ENCODE results near the gene ZNF585A.
"Not testable (repeated sequence)": the region's sequence is repeated elsewhere in the genome, so short reads cannot be mapped to it uniquely, and the experiment has no call there.

Gene ZNF585A

DNA sequence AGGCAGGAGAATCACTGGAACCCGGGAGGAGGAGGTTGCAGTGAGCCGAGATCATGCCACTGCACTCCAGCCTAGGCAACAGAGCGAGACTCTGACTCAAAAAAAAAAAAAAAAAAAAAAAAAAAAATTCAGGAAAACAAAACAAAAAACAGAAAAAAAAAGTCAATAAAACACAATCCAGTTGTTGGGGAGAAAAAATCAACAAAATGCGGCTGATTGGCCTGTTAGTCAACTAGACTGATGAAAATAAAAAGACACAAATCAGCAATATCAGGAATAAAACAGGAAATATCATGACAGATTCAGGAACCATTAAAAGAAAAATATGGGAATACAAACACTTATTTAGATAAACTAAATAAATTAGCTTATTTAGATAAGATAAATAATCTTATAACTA, 22.8 kb upstream of the ZNF585A start:
- H4K91ac ChIP-seq (ENCODE audit: low read length); H2BK12ac ChIP-seq (ENCODE audit: low read length in 2 of 2); H3K18ac ChIP-seq (ENCODE audit: low read depth in 1 of 2, low read length in 2 of 2); H2BK5ac ChIP-seq (ENCODE audit: low read depth, low read length, poor library complexity, severe bottlenecking); H2AK5ac ChIP-seq (ENCODE audit: low read length, severe bottlenecking); H2AFZ ChIP-seq (ENCODE audit: low read depth, low read length); H2BK120ac ChIP-seq (ENCODE audit: low read depth, low read length); H3K14ac ChIP-seq (ENCODE audit: low read length in 2 of 2); H3K4me1 ChIP-seq (ENCODE audit: control insufficient read depth, insufficient read depth, low read depth, low read length); H3K4ac ChIP-seq (ENCODE audit: low read depth in 1 of 2, low read length in 2 of 2); H3K27me3 ChIP-seq (ENCODE audit: control insufficient read depth in 1 of 2, insufficient read depth in 1 of 2, low read length in 2 of 2); H3K4me3 ChIP-seq (ENCODE audit: insufficient read depth in 1 of 2, low read depth in 1 of 2, low read length in 2 of 2); H3K4me2 ChIP-seq (ENCODE audit: low read length, poor library complexity, severe bottlenecking); H3K27ac ChIP-seq (ENCODE audit: low read length, poor library complexity, severe bottlenecking); H2BK15ac ChIP-seq (ENCODE audit: low read depth, poor library complexity, severe bottlenecking); H3K9ac ChIP-seq (ENCODE audit: low read length); H3K23ac ChIP-seq (ENCODE audit: low read length in 2 of 2); H4K8ac ChIP-seq (ENCODE audit: low read length); DNase-seq; H3K79me1 ChIP-seq (replicated peaks; ENCODE audit: low read length, poor library complexity, severe bottlenecking): not testable (repeated sequence)
- 100% methylated on average over 1 of the region's 4 CpGs for WGBS
- peaks cover 43 to 73% of the 10 kb centered on the region in 2 experiments for H3K36me3 ChIP-seq (ENCODE audit: control insufficient read depth in 1 of 2, insufficient read depth in 2 of 2, low read depth in 1 of 2, low read length in 2 of 2)
- peaks cover 65% of the 10 kb centered on the region for H3K9me3 ChIP-seq (ENCODE audit: control insufficient read depth, low read length)

DNA sequence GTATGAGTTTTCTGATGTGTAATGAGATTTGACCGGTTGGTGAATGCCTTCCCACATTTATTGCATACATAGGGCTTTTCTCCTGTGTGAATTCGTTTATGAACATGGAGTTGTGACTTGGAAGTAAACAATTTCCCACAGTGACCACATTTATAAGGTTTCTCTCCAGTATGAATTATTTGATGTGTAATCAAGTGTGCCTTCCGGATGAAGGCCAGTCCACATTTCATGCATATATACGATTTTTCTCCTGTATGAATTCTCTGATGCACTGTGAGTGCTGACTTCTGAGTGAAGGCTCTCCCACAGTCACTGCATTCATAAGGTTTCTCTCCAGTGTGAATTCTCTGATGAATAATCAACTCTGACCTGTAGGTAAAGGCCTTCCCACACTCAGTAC, 13.6 kb upstream of the ZNF585A start:
- H4K91ac ChIP-seq (ENCODE audit: low read length); H2AK5ac ChIP-seq (ENCODE audit: low read length, severe bottlenecking); H3K4me3 ChIP-seq (ENCODE audit: insufficient read depth in 1 of 2, low read depth in 1 of 2, low read length in 2 of 2); H2BK15ac ChIP-seq (ENCODE audit: low read depth, poor library complexity, severe bottlenecking); H3K4ac ChIP-seq (ENCODE audit: low read depth in 1 of 2, low read length in 2 of 2); H4K8ac ChIP-seq (ENCODE audit: low read length); H3K9ac ChIP-seq (ENCODE audit: low read length); H3K14ac ChIP-seq (ENCODE audit: low read length in 2 of 2); H3K4me2 ChIP-seq (ENCODE audit: low read length, poor library complexity, severe bottlenecking); H3K23ac ChIP-seq (ENCODE audit: low read length in 2 of 2); H2AFZ ChIP-seq (ENCODE audit: low read depth, low read length); H3K27me3 ChIP-seq (ENCODE audit: control insufficient read depth in 1 of 2, insufficient read depth in 1 of 2, low read length in 2 of 2); H2BK12ac ChIP-seq (ENCODE audit: low read length in 2 of 2); H3K4me1 ChIP-seq (ENCODE audit: control insufficient read depth, insufficient read depth, low read depth, low read length); H2BK5ac ChIP-seq (ENCODE audit: low read depth, low read length, poor library complexity, severe bottlenecking); DNase-seq; H3K27ac ChIP-seq (ENCODE audit: low read length, poor library complexity, severe bottlenecking); H3K79me1 ChIP-seq (replicated peaks; ENCODE audit: low read length, poor library complexity, severe bottlenecking); H2BK120ac ChIP-seq (ENCODE audit: low read depth, low read length); H3K18ac ChIP-seq (ENCODE audit: low read depth in 1 of 2, low read length in 2 of 2): not testable (repeated sequence)
- peaks cover 35 to 63% of the 10 kb centered on the region in 2 experiments for H3K36me3 ChIP-seq (ENCODE audit: control insufficient read depth in 1 of 2, insufficient read depth in 2 of 2, low read depth in 1 of 2, low read length in 2 of 2)
- peaks cover 84% of the 10 kb centered on the region for H3K9me3 ChIP-seq (ENCODE audit: control insufficient read depth, low read length)
- WGBS: 100% methylated on average over 1 of the region's 4 CpGs

DNA sequence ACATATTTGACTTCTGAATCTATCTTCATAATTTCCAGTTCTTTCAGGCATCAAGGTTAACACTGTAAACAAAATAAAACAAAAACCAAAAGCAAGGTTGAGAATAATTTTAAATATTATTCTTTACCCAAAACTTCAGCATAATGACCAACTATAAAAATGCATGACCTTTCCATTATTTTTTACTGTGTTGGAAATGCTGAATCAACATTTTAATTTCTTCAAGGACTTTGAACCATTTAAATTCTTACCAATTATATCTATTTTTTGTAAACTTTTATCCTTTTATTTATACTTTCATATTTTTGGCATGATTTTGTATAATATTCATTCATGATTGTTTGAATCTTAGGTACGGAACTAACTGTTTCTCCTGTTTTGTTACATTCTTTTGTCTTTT, 6.9 kb downstream of the ZNF585A start:
- WGBS: 100% methylated on average over 1 of the region's 1 CpG

DNA sequence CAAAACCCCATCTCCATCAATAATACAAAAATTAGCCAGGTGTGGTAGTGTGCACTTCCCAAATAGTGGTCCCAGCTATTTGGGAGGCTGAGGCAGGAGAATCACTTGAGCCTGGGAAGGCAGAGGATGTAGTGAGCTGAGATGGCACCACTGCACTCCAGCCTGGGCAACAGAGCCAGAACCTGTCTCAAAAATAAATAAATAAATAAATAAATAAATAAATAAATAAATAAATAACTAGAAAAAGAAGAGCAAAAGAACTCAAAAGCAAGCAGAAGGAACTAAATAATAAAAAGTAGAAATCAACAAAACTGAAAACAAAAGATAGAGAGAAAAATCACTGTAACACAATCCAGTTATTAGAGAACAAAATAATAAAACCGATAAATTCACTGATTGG, 12.3 kb downstream of the ZNF585A start:
- Histone ChIP-seq H3K27ac (ENCODE audit: low read length, poor library complexity, severe bottlenecking) (no peak overlapping the region), H4K91ac (ENCODE audit: low read length) (no peak overlapping the region), H2AFZ (ENCODE audit: low read depth, low read length) (no peak overlapping the region), H3K4me1 (ENCODE audit: control insufficient read depth, insufficient read depth, low read depth, low read length) (no peaks in the 10 kb centered on the region), H2BK120ac (ENCODE audit: low read depth, low read length) (no peak overlapping the region), H3K4ac (ENCODE audit: low read depth in 1 of 2, low read length in 2 of 2) (no peak overlapping the region), H3K9ac (ENCODE audit: low read length) (no peak overlapping the region), H3K27me3 (ENCODE audit: control insufficient read depth in 1 of 2, insufficient read depth in 1 of 2, low read length in 2 of 2) (no peaks in the 10 kb centered on the region), H3K36me3 (ENCODE audit: control insufficient read depth in 1 of 2, insufficient read depth in 2 of 2, low read depth in 1 of 2, low read length in 2 of 2) (peaks cover 38 to 88% of the 10 kb centered on the region in 2 experiments), H3K4me2 (ENCODE audit: low read length, poor library complexity, severe bottlenecking) (no peak overlapping the region), H3K18ac (ENCODE audit: low read depth in 1 of 2, low read length in 2 of 2) (no peak overlapping the region), H2BK15ac (ENCODE audit: low read depth, poor library complexity, severe bottlenecking) (no peak overlapping the region), H3K79me1 (replicated peaks; ENCODE audit: low read length, poor library complexity, severe bottlenecking) (peaks cover 4% of the 10 kb centered on the region), H3K23ac (ENCODE audit: low read length in 2 of 2) (no peak overlapping the region), H4K8ac (ENCODE audit: low read length) (no peak overlapping the region), H2BK12ac (ENCODE audit: low read length in 2 of 2) (no peak overlapping the region), H2AK5ac (ENCODE audit: low read length, severe bottlenecking) (no peak overlapping the region), H2BK5ac (ENCODE audit: low read depth, low read length, poor library complexity, severe bottlenecking) (no peak overlapping the region), H3K4me3 (ENCODE audit: insufficient read depth in 1 of 2, low read depth in 1 of 2, low read length in 2 of 2) (no peak overlapping the region), H3K9me3 (ENCODE audit: control insufficient read depth, low read length) (peaks cover 97% of the 10 kb centered on the region), H3K14ac (ENCODE audit: low read length in 2 of 2) (no peak overlapping the region)
- WGBS: no CpG with 5 or more reads among the region's 1 CpG
- DNase-seq: no peak

More for the DNA sequence above, 6.9 kb downstream of the ZNF585A start:
- no peaks in the 10 kb centered on the region for H3K27me3 ChIP-seq (ENCODE audit: control insufficient read depth in 1 of 2, insufficient read depth in 1 of 2, low read length in 2 of 2)
- no peak overlapping the region for H4K8ac ChIP-seq (ENCODE audit: low read length)
- H3K9me3 ChIP-seq (ENCODE audit: control insufficient read depth, low read length): peaks cover 95% of the 10 kb centered on the region
- H3K4me1 ChIP-seq (ENCODE audit: control insufficient read depth, insufficient read depth, low read depth, low read length): no peaks in the 10 kb centered on the region
- H3K36me3 ChIP-seq (ENCODE audit: control insufficient read depth in 1 of 2, insufficient read depth in 2 of 2, low read depth in 1 of 2, low read length in 2 of 2): peaks cover 45 to 92% of the 10 kb centered on the region in 2 experiments
- peaks cover 9% of the 10 kb centered on the region for H3K79me1 ChIP-seq (replicated peaks; ENCODE audit: low read length, poor library complexity, severe bottlenecking)
- H3K4me3 ChIP-seq (ENCODE audit: insufficient read depth in 1 of 2, low read depth in 1 of 2, low read length in 2 of 2): no peak overlapping the region
- no peak overlapping the region for H3K23ac ChIP-seq (ENCODE audit: low read length in 2 of 2)
- no peak overlapping the region for H3K4ac ChIP-seq (ENCODE audit: low read depth in 1 of 2, low read length in 2 of 2)
- H2BK15ac ChIP-seq (ENCODE audit: low read depth, poor library complexity, severe bottlenecking): no peak overlapping the region
- H2BK5ac ChIP-seq (ENCODE audit: low read depth, low read length, poor library complexity, severe bottlenecking): no peak overlapping the region
- no peak overlapping the region for H3K9ac ChIP-seq (ENCODE audit: low read length)
- DNase-seq: no peak
- no peak overlapping the region for H3K27ac ChIP-seq (ENCODE audit: low read length, poor library complexity, severe bottlenecking)
- no peak overlapping the region for H3K4me2 ChIP-seq (ENCODE audit: low read length, poor library complexity, severe bottlenecking)
- H3K14ac ChIP-seq (ENCODE audit: low read length in 2 of 2): no peak overlapping the region
- H2BK12ac ChIP-seq (ENCODE audit: low read length in 2 of 2): no peak overlapping the region
- no peak overlapping the region for H2AK5ac ChIP-seq (ENCODE audit: low read length, severe bottlenecking)
- H2BK120ac ChIP-seq (ENCODE audit: low read depth, low read length): no peak overlapping the region
- H2AFZ ChIP-seq (ENCODE audit: low read depth, low read length): no peak overlapping the region
- no peak overlapping the region for H4K91ac ChIP-seq (ENCODE audit: low read length)
- H3K18ac ChIP-seq (ENCODE audit: low read depth in 1 of 2, low read length in 2 of 2): no peak overlapping the region

Measured in mesenchymal stem cell (in vitro differentiated cells and primary cell).